Measurements from ENCODE around the gene MUC6. TPM values are rescaled to one million over a fixed set of nuclear protein-coding genes. Genes with fewer than 3 reads are reported as not detected.

The MUC6 gene
- total RNA-seq, 1 donor from 2014 or later, result not detected

DNA sequence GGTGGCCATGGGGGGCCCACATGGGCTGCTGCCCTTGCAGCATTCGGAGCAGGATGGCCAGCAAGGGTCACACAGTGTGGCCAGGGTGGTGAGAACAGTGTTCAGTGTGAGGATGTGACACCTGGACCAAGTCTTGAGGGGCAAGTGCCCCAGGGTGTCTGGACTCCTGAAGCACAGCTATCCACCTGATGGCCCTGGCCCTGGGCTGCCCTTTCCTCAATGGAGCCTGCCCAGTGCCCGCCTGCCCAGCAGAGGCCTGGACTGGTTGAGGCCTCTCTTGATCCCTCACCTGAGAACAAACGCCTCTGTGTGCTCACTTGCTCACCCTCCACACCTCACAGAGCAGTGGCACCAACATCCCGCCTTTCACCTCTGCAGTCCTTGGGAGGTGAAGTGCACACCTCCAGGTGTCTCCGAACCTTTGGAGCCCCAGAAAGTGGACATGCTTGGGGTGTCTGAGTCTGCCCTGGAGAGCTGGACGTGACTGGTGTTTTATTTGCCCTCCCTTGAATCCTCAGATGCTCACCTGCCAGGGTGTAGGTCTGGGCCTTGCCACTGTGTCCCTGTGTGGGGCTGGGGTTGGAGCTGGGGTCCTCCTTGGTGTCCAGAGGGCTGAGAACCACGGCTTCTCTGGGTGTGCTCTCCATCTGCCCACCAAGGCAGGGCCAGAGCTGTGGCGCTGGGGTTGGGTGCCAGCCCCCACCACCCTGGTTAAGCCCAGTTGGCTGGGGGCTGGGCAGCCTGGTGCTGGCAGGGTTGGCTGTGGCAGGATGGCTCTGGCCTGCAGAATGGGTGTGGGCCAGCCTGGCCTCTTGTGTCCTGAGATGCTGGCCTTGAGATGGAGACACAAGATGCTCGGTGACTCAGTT, 34.3 kb upstream of the MUC6 start:
- H3K4me1 Mint-ChIP-seq, result no peaks in the 10 kb centered on the region
- DNase-seq (no peak), ATAC-seq (ENCODE audit: low read depth) (no peak)
- intact Hi-C loops (cut with micrococcal nuclease), result no loop called here
- CTCF ChIA-PET, result no interaction called here
- H3K4me3 Mint-ChIP-seq, result no peak overlapping the region
- TF ChIP-seq, protein P1, sequence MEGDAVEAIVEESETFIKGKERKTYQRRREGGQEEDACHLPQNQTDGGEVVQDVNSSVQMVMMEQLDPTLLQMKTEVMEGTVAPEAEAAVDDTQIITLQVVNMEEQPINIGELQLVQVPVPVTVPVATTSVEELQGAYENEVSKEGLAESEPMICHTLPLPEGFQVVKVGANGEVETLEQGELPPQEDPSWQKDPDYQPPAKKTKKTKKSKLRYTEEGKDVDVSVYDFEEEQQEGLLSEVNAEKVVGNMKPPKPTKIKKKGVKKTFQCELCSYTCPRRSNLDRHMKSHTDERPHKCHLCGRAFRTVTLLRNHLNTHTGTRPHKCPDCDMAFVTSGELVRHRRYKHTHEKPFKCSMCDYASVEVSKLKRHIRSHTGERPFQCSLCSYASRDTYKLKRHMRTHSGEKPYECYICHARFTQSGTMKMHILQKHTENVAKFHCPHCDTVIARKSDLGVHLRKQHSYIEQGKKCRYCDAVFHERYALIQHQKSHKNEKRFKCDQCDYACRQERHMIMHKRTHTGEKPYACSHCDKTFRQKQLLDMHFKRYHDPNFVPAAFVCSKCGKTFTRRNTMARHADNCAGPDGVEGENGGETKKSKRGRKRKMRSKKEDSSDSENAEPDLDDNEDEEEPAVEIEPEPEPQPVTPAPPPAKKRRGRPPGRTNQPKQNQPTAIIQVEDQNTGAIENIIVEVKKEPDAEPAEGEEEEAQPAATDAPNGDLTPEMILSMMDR (IDR thresholded peaks at IDR 0.05), result no peak
- H3K9me3 Mint-ChIP-seq, result no peaks in the 10 kb centered on the region
- POLR2A ChIA-PET, result no interaction called here
- no peaks in the 10 kb centered on the region for H3K36me3 Mint-ChIP-seq (ENCODE audit: low read depth)
- H3K27me3 Mint-ChIP-seq, result peaks cover 5% of the 10 kb centered on the region
- no peak overlapping the region for H3K27ac Mint-ChIP-seq

DNA sequence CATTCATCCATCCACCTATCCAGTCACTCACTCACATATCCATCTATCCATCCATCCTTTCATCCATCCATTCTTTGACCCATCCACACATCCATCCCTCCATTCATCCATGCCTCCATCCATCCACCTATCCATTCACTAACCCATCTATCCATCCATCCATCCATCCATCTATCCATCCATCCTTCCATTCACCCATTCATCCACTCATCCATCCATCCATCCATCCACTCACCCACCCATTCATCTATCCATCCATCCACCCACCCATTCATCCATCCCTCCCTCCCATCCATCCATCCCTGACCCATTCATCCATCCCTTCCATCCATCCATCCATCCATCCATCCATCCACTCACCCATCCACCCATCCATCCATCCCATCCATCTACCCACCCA, 33.2 kb upstream of the MUC6 start:
- peaks cover 1% of the 10 kb centered on the region for H3K9me3 Mint-ChIP-seq
- ATAC-seq (ENCODE audit: low read depth), result no peak
- CTCF ChIA-PET, result no interaction called here

DNA sequence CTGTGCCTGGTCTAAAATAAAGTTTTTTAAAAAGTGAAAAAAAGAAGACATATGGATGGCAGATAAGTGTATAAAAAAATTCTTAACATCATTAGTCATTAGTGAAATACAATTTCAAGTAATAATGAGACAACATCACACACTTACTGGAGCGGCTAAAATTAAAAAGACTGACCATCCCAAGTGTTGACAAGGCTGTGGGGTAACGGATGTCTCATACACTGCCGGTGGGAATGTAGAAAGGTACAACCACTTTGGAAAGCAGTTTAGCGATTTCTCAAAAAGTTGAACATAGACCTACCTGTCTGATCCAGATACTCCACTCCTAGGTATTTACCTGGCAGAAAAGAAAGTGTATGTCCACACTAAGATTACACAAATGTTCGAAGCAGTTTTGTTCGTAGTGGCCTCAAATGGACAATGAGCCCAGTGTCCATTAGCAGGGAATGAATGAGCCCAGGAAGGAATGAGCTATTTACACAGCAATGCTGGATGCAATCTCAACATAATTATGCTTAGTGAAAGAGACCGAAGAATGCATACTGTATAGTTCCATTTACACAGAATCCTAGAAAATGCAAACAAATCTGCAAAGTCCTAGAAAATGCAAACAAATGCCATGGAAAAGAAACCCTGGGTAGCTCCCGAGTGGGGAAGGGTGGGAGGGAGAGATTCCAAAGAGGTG, 31.4 kb upstream of the MUC6 start:
- POLR2A ChIA-PET, result no interaction called here
- ATAC-seq (ENCODE audit: low read depth) (no peak), DNase-seq (no peak)
- Mint-ChIP-seq H3K27ac (no peak overlapping the region), H3K4me3 (no peak overlapping the region), H3K9me3 (peaks cover 1% of the 10 kb centered on the region), H3K4me1 (no peaks in the 10 kb centered on the region), H3K36me3 (ENCODE audit: low read depth) (no peaks in the 10 kb centered on the region), H3K27me3 (peaks cover 14% of the 10 kb centered on the region)
- intact Hi-C loops (cut with micrococcal nuclease), result no loop called here
- TF ChIP-seq, protein P1 (IDR thresholded peaks at IDR 0.05), result no peak
- CTCF ChIA-PET, result no interaction called here

More for the DNA sequence above, 33.2 kb upstream of the MUC6 start:
- TF ChIP-seq, protein P1 (IDR thresholded peaks at IDR 0.05), result no peak
- Mint-ChIP-seq H3K4me1 (no peaks in the 10 kb centered on the region), H3K27ac (no peak overlapping the region), H3K4me3 (no peak overlapping the region), H3K27me3 (peaks cover 9% of the 10 kb centered on the region), H3K36me3 (ENCODE audit: low read depth) (no peaks in the 10 kb centered on the region)
- intact Hi-C loops (cut with micrococcal nuclease), result no loop called here
- POLR2A ChIA-PET, result no interaction called here
- DNase-seq, result no peak

DNA sequence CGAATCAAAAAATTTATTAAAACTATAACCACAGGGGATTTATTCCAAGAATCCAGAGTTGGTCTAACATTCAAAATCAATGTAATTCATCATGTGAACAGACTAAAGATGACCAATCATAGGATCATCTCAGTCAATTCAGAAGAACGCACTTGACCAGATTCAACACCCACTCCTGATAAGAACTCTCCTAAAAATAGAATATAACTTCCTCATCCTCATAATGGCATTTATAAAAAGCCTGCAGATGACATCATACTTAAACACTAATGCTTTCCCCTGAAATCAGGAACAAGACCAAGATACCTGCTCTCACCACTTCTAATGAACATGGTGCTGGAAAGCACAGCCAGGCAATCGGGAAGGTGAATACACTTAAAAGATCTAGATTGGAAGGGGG, 27.6 kb upstream of the MUC6 start:
- ATAC-seq (ENCODE audit: low read depth) (no peak), DNase-seq (no peak)
- ChIA-PET POLR2A (interaction anchor here (0.6 kb wide), 1 partner anchor 16 kb away, joined by 3 read pairs; no protein-coding TSS in a partner anchor), CTCF (no interaction called here)
- no peaks in the 10 kb centered on the region for H3K36me3 Mint-ChIP-seq (ENCODE audit: low read depth)
- H3K4me3 Mint-ChIP-seq, result no peak overlapping the region
- intact Hi-C loops (cut with micrococcal nuclease), result no loop called here
- TF ChIP-seq, protein P1 (IDR thresholded peaks at IDR 0.05), result no peak
- no peak overlapping the region for H3K27ac Mint-ChIP-seq
- no peaks in the 10 kb centered on the region for H3K4me1 Mint-ChIP-seq
- peaks cover 7% of the 10 kb centered on the region for H3K9me3 Mint-ChIP-seq
- H3K27me3 Mint-ChIP-seq, result peaks cover 20% of the 10 kb centered on the region

DNA sequence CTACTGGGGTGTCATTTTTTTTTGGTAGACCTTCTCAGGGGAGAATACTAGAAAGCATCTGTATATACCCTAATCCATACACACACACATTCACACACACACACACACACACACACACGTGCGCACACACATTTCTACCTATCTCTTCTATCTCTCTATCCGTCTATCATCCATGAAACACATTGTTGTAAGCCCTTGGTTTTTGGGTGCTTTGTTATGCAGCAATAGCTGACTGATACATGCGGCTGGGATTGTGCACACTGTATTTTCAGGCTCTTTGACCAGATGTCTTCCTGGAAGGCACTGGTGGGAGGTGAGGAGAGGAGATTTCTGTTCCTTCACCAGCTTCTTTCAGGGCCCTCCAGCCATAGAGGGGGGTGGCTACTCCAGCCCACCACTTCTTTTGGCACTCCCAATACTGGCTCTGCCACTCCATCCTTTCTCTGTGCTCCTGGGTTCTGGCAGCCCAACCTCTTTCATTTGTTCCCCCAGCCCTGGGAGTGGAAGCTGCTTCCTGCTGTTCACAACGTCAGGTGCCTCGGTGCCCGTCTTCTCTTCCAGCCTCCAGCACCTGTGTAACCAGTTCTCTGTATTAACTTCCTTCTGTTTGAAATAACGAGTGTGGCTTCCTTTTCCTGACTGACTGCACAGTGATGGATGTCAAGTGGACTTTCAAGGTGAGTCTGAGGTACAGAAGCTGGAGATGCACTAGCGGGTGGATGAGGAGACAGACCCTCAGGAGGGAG, 25.7 kb upstream of the MUC6 start:
- Mint-ChIP-seq H3K27me3 (peaks cover 21% of the 10 kb centered on the region), H3K9me3 (peaks cover 7% of the 10 kb centered on the region), H3K27ac (no peak overlapping the region), H3K4me1 (no peaks in the 10 kb centered on the region), H3K36me3 (ENCODE audit: low read depth) (no peaks in the 10 kb centered on the region), H3K4me3 (no peak overlapping the region)
- ATAC-seq (ENCODE audit: low read depth) (no peak), DNase-seq (no peak)
- TF ChIP-seq, protein P1 (IDR thresholded peaks at IDR 0.05), result no peak
- POLR2A ChIA-PET, result no interaction called here
- intact Hi-C loops (cut with micrococcal nuclease), result no loop called here
- CTCF ChIA-PET, result no interaction called here

All from activated B cell treated with CpG ODN at 0.5 μM for 24 hours (primary cell).